Neutrophil (primary cell): ENCODE data around the gene CPEB2.

Source experiments
- H3K27ac ChIP-seq: fragments of 200-600 bp; sonication (generic); 2 replicates; pipeline ENCODE4 v1.5.1; 2016; ENCODE audit warnings: mild to moderate bottlenecking, moderate library complexity
- H3K27me3 ChIP-seq: fragments of 200-600 bp; sonication (generic); 2 replicates; pipeline ENCODE4 v1.6.0; 2016; ENCODE audit warnings: mild to moderate bottlenecking
- H3K36me3 ChIP-seq: fragments of 200-600 bp; sonication (generic); 2 replicates; pipeline ENCODE4 v1.5.1; 2017
- H3K4me1 ChIP-seq, 2 experiments: fragments of 200-600 bp in 1 of 2; sonication (generic) in 1 of 2; 1 replicate in 1 of 2; 2 replicates in 1 of 2; pipeline versions ENCODE4 v1.5.1 to v1.6.1; 2013 to 2016; ENCODE audit warnings: low read depth in 1 of 2, low read length in 1 of 2, mild to moderate bottlenecking in 1 of 2, moderate library complexity in 1 of 2; ENCODE audit not compliant: control insufficient read depth in 1 of 2, insufficient read depth in 1 of 2
- H3K4me3 ChIP-seq, 2 experiments: fragments of 200-600 bp in 1 of 2; sonication (generic) in 1 of 2; 1 replicate in 1 of 2; 2 replicates in 1 of 2; pipeline ENCODE4 v1.5.1; 2013 to 2016; ENCODE audit warnings: low read depth in 1 of 2, low read length in 1 of 2, mild to moderate bottlenecking in 1 of 2, moderate library complexity in 1 of 2
- H3K9me3 ChIP-seq: fragments of 200-600 bp; sonication (generic); 2 replicates; pipeline ENCODE4 v1.5.1; 2016
- CTCF ChIP-seq: fragments of 200-600 bp; sonication (generic); IDR thresholded peaks from 2 replicates; pipeline ENCODE4 v1.5.1; 2016; ENCODE audit warnings: antibody characterized with exemption

Gene CPEB2

DNA sequence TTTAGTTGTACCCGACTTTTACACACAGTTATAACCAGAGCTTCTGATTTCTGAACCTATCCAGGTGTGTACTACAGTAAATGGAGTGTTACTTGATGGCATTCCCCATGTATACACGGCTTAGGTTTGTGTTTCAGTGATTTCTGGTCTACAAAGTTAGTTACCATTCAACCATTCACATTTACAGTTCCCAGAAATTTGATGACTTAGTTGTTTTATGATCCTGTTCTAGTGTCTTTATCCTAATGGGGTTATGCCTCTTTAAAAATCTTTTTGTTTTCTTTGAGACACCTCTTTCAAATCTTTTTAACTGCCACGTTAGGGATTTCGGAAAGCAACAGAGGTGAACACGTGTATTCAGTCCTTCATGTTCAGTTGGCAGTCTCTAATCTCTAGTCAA is 23.4 kb downstream of the CPEB2 start:
- no peak for TF ChIP-seq CTCF
- Histone ChIP-seq H3K4me3 (no peak overlapping the region), H3K27me3 (no peaks in the 10 kb centered on the region), H3K36me3 (peaks cover 9% of the 10 kb centered on the region), H3K9me3 (no peaks in the 10 kb centered on the region), H3K27ac (no peak overlapping the region), H3K4me1 (peaks cover 14 to 18% of the 10 kb centered on the region in 2 experiments)

GRCh38 chr4:15027921-15028435 is 25.7 kb downstream of the CPEB2 start:
- Histone ChIP-seq H3K4me3 (no peak overlapping the region), H3K27ac (peak overlapping the region; percentile 45), H3K9me3 (no peaks in the 10 kb centered on the region), H3K36me3 (peaks cover 5% of the 10 kb centered on the region), H3K4me1 (peaks cover 18 to 26% of the 10 kb centered on the region in 2 experiments), H3K27me3 (no peaks in the 10 kb centered on the region)
- TF ChIP-seq CTCF = no peak

DNA sequence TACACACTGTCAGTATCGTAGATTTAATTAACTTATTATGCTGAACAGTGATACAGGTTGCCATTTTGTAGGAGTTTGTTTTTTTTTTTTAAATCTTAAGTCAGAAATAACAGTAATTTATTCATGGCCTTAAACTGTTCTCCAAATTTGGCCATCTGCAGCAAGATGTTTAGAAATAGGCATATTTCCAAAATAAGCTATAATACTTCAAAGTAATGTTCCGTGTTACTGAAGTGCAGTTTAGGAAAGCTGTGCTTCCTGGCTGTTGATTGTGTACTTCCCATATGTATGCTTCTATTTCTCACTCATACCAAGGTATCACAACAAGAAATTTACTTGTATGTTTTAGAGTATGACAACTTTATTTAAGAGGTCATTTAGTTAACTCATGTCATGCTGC is 28.9 kb downstream of the CPEB2 start:
- Histone ChIP-seq H3K27ac (peak overlapping the region; percentile 37), H3K36me3 (peaks cover 33% of the 10 kb centered on the region)

DNA sequence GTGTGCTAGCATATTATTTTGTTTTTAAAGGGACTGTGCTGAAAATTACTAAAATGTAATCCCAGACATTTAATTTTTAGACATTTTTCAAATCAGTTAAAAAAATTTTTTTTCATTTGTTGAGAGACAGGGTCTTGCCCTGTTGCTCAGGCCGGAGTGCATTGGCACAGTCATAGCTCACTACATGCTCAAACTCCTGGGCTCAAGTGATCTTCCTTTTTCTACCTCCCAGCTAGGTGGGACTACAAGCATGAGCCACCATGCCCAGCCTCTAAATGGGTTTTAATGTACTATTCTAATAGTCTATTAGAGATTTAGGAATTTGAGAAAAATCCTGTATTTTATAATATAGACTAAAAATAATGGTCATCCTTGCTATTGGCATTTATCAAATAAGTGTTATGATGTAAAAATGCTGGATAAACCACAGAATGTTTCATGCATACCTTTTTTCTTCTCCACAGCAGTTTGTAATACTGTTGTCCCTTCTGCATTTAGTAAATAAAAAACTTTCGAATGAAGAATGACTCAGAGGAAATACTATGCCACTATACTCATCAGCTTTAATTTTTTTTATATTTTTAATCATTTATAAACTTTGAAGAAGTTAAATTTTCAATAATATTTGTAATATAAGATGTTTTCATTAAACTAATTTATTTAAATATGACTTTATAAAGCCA is 29.9 kb downstream of the CPEB2 start:
- H3K27ac ChIP-seq = peak overlapping the region; percentile 37

More for the DNA sequence above, 28.9 kb downstream of the CPEB2 start:
- H3K27me3 ChIP-seq = no peaks in the 10 kb centered on the region
- H3K4me3 ChIP-seq = no peak overlapping the region
- H3K9me3 ChIP-seq = no peaks in the 10 kb centered on the region
- TF ChIP-seq CTCF = no peak
- peaks cover 15 to 26% of the 10 kb centered on the region in 2 experiments for H3K4me1 ChIP-seq

GRCh38 chr4:15034071-15034764 is 31.9 kb downstream of the CPEB2 start:
- Histone ChIP-seq H3K27me3 (no peaks in the 10 kb centered on the region), H3K9me3 (no peaks in the 10 kb centered on the region), H3K4me3 (no peak overlapping the region), H3K36me3 (peaks cover 41% of the 10 kb centered on the region), H3K4me1 (peaks cover 4 to 15% of the 10 kb centered on the region in 2 experiments), H3K27ac (no peak overlapping the region)
- no peak for TF ChIP-seq CTCF

More for the DNA sequence above, 29.9 kb downstream of the CPEB2 start:
- Histone ChIP-seq H3K36me3 (peaks cover 37% of the 10 kb centered on the region), H3K27me3 (no peaks in the 10 kb centered on the region), H3K4me1 (peaks cover 15 to 26% of the 10 kb centered on the region in 2 experiments), H3K4me3 (no peak overlapping the region), H3K9me3 (no peaks in the 10 kb centered on the region)
- no peak for TF ChIP-seq CTCF
